Stimulated activated CD8-positive, alpha-beta memory T cell treated with anti-CD3 and anti-CD28 coated beads, Interleukin-7, amount 100 ng/mL, for 4 hours (primary cell): Measurements from ENCODE around the gene LPP.

ENCODE experiments used
- DNase-seq, 2 donors: peaks; one replicate each; pipeline ENCODE4 v3.0.0-alpha.2; 2020; ENCODE audit warnings: low read depth in 2 of 2

LPP gene

DNA sequence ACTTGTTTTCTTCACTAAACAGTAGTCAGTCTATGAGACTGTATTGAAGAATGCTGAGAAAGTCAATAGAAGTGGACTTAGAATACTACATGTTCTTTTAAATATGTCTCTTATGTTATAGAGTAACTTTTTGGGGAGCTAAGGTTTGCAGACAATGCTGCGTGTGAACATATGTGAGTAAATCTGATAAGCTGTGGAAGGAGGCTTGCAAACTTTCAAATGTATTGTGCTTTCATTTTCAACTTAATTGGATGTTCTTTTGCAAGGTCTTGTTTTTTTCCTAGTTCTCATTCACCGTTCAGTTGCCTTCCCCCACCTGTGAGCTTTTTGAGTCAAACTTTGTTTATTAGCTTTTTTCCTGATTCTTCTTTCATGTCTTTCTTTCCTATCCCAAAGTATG is 176.2 kb downstream of the LPP start:
- no peak for DNase-seq

GRCh38 chr3:188331166-188331565 is 177.2 kb downstream of the LPP start:
- no peak for DNase-seq

DNA sequence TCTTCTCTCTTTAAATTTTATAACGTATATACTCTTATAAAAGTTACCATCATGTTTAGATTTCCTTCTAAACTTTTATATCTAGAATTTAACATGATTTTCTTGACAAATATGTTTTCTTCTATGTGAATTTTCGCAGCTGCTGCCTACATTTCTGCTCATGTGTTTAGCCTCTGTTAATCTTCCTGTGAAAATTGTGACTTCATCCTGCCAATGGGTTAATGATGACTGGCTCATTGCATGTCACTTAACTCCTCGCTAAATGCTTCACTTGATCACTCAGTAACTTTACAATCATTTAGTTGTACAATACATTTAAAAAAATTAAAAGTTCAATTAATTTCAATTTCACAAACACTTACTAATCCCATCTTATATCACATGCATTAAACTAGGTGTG is 178.1 kb downstream of the LPP start:
- no peak for DNase-seq

- DNase-seq = no peak
These were observed 181.7 kb downstream of the LPP start for GRCh38 chr3:188335656-188336055.

DNA sequence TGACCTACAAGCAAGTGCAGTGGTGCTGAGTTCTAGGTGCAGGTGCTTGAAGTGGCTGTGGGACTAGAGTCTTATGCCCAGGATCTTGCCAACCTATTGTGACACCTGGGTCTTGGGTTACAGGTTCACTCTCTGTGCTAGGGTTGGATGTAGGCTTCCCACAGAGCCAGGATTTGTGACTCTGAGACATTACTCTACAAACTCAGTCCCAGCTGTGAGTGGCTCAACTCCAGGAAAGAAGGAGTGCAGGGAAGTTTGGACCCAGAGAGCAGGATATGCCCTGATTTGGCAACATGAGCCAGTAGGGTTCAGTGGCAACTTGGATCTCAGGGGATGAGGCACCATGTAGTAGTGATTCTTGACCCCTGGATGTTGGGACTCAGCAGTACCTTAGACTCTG is 182.2 kb downstream of the LPP start:
- no peak for DNase-seq

GRCh38 chr3:188337232-188337631 is 183.3 kb downstream of the LPP start:
- DNase-seq = no peak

- no peak for DNase-seq
These were observed 184.1 kb downstream of the LPP start for GRCh38 chr3:188338086-188338485.

- DNase-seq = peak in 1 of 2 donors; percentile 16
These were observed 185.7 kb downstream of the LPP start for GRCh38 chr3:188339410-188340295.

- DNase-seq = no peak
These were observed 187.5 kb downstream of the LPP start for GRCh38 chr3:188341501-188341900.

DNA sequence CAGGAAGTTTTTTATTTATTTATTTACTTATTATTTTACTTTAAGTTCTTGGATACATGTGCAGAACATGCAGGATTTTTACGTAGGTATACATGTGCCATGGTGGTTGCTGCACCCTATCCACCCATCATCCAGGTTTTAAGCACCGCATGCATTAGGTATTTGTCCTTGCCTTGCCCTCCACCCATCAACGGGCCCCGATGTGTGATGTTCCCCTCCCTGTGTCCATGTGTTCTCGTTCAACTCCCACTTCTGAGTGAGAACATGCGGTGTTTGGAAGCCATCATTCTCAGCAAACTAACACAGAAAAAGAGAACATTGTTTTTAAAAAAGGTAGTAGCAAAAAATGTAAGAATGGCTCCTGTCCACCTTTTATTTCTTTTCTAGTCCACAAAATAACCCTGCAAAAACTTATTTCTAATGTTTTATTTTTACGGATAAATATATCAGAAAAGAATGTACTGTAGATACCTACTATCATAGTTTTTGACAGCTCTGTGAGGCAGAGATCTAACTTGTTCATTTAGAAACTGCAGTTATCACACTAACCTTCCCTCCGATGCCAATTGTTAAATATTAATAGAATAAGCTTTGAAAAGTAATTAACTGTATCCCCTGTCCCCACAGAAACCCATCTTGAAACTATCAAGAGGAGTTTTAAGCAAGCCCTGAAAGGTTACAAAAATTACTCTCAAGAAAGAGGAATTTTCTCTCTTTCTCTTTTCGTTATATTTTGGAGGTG is 189.2 kb downstream of the LPP start:
- no peak for DNase-seq

DNA sequence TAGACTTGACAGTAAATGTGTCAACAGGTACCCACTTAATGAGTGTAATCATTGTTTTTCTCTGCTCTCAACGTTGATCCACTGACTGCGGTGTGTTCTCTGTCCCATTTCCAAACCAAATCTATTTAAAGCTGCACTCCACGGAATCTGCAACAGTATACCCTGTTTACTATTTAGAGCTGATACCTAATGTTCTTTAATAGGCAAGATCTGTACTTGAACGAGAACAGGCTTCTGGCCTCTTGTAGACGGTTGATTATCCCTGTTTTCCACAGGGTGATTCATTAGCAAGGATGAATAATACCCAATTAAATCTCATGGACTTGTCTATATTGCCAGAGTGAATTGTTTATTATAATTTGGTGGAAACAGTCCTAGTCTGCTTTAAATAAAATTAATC is 189.9 kb downstream of the LPP start:
- DNase-seq = no peak

DNA sequence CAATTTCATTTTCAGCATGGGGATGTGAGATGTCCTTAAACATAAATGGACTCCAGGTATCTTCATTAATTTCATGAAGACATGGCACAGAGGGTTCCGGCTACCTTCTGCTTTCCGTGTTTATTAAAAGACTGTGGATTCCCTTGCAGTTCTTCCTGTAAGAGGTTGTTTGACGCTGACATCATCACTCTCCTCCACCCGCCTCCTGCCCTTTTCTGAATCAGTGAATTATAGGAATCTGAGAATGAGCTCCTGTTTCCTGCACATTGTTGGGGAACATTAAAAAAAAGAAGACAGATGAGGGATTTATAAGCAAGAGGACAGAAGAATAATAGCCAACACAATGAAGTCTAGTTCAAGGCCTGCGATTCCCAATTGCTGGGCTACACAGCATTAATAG is 191.3 kb downstream of the LPP start:
- no peak for DNase-seq

GRCh38 chr3:188348435-188349244 is 194.7 kb downstream of the LPP start:
- DNase-seq = no peak

DNA sequence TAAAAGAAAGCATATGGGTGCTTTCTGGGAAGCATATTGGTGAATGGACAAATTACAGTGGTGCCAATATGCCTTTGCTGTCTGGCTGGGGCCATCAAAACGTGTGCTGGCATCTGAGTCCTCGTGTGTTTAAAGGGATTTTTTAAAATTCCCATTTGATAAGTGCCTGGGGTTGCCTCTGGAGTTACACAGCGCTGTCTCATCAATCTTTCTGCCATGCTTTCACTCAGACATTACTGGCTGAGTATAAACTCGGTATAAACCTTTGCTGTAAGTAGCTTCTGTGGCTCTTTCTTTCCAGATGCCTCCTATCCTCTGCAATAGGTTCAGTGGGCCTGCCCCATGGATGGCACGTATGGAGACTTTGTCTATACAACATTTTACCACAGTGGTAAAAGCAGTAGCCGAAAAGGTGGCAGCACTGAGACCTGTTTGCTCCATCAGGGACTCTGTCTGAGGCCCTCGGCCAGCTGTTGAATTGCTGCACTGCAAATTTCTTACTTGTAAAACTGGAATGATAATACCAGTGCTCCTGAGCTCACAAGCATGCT is 195.5 kb downstream of the LPP start:
- no peak for DNase-seq

DNA sequence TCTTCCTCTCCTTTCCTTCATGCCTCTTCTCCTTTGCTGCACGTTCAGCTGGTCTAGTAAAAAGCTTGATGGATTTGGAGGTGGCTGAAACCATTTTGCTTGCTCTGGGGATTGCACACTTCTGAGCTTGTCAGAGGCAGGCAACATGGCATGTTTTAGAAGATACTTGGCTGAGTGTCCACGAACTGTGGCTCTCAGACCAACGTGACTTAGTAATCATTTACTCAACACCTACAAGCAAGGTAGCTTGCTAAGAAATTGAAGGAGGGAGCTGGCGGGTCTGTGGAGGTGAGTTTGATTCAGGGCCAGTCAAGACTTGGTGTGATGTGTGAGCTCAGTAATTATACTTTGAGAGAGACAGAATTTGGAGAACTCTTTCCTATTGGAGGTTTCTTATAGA is 196.0 kb downstream of the LPP start:
- no peak for DNase-seq

- no peak for DNase-seq
These were observed 197.0 kb downstream of the LPP start for GRCh38 chr3:188350961-188351360.

- no peak for DNase-seq
These were observed 197.7 kb downstream of the LPP start for GRCh38 chr3:188351648-188352047.

GRCh38 chr3:188352196-188352927 is 198.4 kb downstream of the LPP start:
- no peak for DNase-seq

DNA sequence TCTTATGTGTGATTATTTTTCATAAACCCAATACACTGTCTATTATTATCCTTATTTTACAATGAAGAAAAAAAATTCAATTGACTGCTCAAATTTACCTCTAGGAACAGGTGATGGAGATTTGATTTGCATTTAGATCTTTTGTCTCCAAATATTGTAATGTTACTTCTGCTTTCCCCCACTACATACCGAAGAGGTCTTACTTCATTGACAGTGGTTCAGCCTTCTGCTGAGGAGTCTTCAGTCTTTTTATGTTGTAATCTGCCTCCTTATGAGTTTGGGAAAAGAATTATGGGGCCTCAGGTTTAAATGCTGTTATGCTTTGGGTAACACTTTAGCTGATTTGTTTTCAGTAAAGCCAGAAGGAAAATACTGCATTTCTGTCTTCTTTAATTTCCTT is 199.5 kb downstream of the LPP start:
- no peak for DNase-seq

DNA sequence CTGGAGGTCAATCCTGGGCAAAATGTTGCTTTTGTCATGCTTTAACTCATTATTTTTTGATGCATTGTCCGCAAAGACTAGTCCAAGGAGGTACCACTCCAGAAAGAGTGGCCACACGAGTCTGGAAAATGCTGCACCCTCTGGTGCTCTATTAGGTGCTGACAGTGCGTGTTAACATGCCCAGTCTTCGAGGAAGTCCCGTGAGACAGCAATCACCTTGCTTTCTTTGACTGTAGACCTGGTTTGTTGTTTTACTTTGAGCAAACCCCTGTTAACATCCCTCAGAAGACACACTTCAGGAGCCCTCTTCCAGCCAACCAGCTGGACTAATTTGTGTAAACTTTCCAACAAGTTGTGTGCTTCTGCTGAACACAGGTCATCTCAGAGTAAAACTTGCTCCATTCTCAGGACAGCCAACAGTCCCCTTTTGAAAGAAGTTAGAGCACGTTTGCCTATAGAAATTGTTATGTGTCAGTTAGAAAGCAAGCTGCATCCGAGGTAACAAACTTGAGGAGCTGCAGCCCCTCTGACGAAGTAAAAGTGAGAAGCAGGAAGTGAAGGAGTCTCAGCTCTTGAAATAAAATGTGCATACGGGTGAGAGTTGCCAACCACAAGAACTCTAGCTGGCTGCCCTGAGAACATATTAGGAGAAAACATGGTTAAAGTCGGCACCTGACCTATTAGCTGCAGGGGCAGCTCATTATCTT is 205.0 kb downstream of the LPP start:
- DNase-seq = peak in 1 of 2 donors; percentile 8
